Subcutaneous adipose tissue (tissue), 4 donors: ENCODE data around the gene RNF145. TPM values are rescaled to one million over a fixed set of nuclear protein-coding genes. Genes with fewer than 3 reads are reported as not detected.

ENCODE experiments used
- total RNA-seq, 4 donors: library from RNA; depleted of rRNA; stranded (reverse); fragments of >200 nt; gene quantifications; one replicate each; pipeline ENCODE4 v1.1.0, GENCODE V29; 2016
- TF ChIP-seq, protein P1 (sequence below): fragments of 450-650 bp; IDR thresholded peaks from one replicate; pipeline ENCODE4 v1.5.1; 2016; ENCODE audit warnings: low read depth, mild to moderate bottlenecking, control low read depth, antibody characterized with exemption, moderate library complexity

Gene RNF145
- total RNA-seq, 4 donors from 2014 or later = 34.7 to 56.4 (median 48.2) TPM

DNA sequence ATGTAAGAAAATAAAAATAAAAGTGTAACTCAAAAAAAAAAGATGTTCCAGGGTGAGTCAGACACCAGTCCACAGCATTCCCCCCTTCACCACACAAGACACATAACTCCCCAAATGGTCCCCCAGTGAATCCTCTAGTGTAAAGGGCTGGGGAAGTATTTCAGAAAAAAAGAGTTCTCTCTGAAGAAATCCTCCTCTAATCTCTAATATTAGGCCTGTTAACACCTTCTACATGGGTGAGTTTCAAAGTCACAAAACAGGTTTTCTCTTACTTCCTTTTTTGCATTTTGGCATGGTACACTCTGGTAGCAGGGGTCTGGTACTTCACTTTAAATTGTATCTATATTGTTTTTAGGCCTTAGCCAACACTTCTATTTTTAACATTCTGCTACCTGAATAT, 28.2 kb downstream of the RNF145 start:
- TF ChIP-seq, protein P1, sequence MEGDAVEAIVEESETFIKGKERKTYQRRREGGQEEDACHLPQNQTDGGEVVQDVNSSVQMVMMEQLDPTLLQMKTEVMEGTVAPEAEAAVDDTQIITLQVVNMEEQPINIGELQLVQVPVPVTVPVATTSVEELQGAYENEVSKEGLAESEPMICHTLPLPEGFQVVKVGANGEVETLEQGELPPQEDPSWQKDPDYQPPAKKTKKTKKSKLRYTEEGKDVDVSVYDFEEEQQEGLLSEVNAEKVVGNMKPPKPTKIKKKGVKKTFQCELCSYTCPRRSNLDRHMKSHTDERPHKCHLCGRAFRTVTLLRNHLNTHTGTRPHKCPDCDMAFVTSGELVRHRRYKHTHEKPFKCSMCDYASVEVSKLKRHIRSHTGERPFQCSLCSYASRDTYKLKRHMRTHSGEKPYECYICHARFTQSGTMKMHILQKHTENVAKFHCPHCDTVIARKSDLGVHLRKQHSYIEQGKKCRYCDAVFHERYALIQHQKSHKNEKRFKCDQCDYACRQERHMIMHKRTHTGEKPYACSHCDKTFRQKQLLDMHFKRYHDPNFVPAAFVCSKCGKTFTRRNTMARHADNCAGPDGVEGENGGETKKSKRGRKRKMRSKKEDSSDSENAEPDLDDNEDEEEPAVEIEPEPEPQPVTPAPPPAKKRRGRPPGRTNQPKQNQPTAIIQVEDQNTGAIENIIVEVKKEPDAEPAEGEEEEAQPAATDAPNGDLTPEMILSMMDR = no peak

DNA sequence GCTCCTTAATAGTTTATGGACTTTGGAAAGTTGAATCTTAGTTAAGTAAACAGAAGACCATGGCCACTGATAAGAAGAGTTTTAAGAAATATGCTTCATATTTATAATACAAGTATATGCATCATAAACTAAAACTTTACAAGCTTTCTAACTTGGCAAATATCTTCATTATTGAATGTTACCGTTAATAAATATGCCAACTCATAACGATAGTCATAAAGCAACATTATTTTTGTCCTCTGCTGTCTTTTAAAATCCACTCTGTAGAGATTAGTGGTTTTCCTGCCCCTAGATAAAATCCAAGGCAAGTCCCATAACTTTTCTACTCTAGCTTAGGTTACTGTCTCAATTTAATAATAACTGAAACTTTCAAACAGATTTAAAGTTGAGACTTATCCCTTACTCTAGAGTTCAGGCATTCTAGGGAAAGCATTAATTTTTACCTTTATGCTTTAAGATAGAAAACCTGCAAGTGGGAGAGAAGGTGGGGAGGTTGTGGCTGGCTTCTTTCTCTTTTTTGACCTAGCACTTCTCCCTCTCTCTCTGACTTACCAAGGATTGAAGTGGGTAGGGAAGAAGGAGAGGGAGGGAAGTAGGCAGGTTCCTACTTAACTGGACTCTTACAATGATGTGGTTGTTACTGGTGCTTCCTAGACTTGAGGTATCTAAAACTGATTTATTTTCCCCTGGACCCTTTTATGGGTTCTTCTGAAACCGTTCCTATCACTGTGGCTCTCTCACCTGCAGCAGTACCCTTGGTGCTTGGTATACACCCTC, 29.6 kb downstream of the RNF145 start:
- TF ChIP-seq, protein P1 = no peak

- TF ChIP-seq, protein P1 = no peak
Observed at GRCh38 chr5:159178978-159179377, 30.4 kb downstream of the RNF145 start.

DNA sequence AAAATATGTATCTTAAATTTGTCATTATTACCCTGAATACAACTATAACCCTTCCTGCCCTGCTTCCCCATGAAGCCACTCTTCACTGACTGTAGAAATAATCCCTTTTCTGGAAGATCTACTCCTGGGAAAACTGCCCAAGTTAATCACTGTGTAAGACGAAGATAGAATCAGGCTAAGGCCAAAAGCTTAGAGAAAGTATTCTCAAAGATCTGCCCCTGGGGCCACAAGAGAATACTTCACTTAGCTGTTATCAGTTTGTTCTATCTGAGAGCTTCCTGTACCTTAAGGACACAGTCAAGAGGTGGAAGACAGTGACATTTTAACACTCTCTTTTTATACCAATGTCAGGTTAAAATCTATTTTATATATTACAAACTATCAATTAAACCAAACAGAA, 33.8 kb downstream of the RNF145 start:
- TF ChIP-seq, protein P1 = no peak

- TF ChIP-seq, protein P1 = no peak
Observed at GRCh38 chr5:159174511-159175168, 34.7 kb downstream of the RNF145 start.

DNA sequence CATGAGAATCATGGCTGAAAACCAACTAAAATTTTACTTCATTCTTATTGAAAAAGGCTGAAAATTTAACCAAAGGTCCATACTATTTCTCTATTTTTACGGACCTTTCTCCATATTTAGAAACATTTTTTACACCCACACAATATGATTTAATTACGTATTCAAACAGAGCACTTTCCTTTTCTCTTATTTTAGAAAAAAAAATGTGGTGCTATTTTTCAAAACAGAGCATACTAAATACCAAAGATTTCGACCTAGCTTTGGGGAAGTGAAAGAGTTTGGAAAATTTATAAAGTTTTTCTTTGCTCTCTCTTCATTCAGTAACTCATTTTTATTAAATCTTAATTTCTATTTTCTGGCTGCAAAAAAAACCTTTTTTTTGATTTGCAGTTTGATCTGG, 38.1 kb downstream of the RNF145 start:
- TF ChIP-seq, protein P1 = no peak

DNA sequence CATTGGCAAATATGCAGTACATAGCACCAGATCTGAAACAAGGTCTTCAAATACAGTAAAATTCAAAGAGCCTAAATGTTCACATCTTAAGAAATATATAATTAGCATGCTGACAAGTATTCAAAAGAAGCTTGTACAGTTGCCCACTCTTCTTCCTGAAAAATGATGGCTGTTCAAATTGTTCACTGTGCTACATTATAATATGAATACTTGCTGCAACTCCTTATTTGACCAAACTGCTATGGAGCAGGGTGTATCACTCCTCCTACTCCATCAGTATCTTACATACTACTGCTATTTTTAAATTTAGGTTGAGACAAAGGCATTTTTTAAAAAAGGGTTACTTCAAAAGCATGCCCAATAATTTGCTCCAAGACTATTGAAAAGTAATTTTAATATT, 39.3 kb downstream of the RNF145 start:
- TF ChIP-seq, protein P1 = no peak
